HTERT RPE-1 (cell line): Measurements from ENCODE around the gene PGLYRP2.
"Not testable (repeated sequence)": the region's sequence is repeated elsewhere in the genome, so short reads cannot be mapped to it uniquely, and the experiment has no call there.

Experiments
- in situ Hi-C: fragments of 300-500 bp; cut with MboI; formaldehyde crosslinking; loops from 4 replicates; pipeline ENCODE4 v1.14.3; 2020; ENCODE audit warnings: low sequenced_read_pairs

The PGLYRP2 gene, protein sequence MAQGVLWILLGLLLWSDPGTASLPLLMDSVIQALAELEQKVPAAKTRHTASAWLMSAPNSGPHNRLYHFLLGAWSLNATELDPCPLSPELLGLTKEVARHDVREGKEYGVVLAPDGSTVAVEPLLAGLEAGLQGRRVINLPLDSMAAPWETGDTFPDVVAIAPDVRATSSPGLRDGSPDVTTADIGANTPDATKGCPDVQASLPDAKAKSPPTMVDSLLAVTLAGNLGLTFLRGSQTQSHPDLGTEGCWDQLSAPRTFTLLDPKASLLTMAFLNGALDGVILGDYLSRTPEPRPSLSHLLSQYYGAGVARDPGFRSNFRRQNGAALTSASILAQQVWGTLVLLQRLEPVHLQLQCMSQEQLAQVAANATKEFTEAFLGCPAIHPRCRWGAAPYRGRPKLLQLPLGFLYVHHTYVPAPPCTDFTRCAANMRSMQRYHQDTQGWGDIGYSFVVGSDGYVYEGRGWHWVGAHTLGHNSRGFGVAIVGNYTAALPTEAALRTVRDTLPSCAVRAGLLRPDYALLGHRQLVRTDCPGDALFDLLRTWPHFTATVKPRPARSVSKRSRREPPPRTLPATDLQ

GRCh38 chr19:15479391-15480345, at the start of gene PGLYRP2:
PGLYRP2 (minus strand) TSS chr19:15479501; CDS start chr19:15479371, 130 bp downstream.
- in situ Hi-C loops: no loop called here

- in situ Hi-C loops: no loop called here
Observed at GRCh38 chr19:15527705-15528104, 48.4 kb upstream of the PGLYRP2 start.

DNA sequence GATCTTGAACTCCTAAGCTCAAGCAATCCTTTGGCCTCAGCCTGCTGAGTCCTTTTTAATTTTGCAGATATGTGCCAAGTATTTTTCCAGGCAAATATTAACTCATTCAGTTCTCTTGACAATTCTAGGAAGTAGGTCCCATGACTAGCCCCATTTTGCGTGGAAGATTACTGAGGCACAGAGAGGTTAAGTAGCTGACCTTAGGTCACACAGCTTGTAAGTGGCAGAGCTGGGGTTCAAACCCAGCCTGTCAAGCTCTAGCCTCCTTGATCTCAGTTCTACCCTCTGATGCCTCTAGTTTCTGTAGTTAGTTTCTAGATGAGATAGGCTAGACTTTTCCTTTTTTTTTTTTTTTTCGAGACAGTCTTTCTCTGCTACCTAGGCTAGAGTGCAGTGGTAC, 47.1 kb upstream of the PGLYRP2 start:
- in situ Hi-C loops: no loop called here

DNA sequence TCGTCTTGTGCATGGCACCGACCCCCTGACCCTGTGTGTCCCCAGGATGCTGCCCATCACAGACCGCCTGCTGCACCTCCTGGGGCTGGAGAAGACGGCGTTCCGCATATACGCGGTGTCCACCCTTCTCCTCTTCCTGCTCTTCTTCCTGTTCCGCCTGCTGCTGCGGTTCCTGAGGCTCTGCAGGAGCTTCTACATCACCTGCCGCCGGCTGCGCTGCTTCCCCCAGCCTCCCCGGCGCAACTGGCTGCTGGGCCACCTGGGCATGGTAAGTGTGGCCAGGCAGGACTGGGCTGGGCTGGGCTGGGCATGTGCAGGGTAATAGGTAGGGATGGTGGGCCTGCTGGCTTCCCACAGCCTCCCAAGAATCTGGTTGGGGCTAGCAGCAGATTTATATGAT, 46.0 kb upstream of the PGLYRP2 start:
- in situ Hi-C loops: no loop called here

GRCh38 chr19:15524781-15525180, 45.5 kb upstream of the PGLYRP2 start:
- in situ Hi-C loops: no loop called here

- in situ Hi-C loops: no loop called here
Observed at GRCh38 chr19:15519433-15519976, 40.2 kb upstream of the PGLYRP2 start.

DNA sequence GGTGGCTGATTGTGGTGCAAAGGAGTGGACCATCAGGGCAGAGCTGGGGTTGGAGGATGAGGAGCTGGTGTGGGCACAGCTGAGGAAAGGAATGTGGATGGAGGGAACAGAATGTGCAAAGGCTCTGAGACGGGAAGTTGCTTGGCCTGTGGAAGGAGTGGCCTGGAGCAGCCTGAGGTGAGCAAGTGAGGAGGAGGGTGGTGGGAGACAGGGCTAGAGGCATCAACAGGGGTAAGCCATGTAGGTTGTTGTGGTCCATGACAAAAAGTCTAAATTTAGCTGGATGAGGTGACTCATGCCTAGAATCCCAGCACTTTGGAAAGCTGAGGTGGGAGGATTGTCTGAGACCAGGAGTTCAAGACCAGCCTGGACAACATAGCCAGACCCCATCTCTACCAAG, 38.5 kb upstream of the PGLYRP2 start:
- in situ Hi-C loops: no loop called here

- in situ Hi-C loops: no loop called here
Observed at GRCh38 chr19:15516363-15516762, 37.1 kb upstream of the PGLYRP2 start.

GRCh38 chr19:15515227-15515625, 35.9 kb upstream of the PGLYRP2 start:
- in situ Hi-C loops: not testable (repeated sequence)

DNA sequence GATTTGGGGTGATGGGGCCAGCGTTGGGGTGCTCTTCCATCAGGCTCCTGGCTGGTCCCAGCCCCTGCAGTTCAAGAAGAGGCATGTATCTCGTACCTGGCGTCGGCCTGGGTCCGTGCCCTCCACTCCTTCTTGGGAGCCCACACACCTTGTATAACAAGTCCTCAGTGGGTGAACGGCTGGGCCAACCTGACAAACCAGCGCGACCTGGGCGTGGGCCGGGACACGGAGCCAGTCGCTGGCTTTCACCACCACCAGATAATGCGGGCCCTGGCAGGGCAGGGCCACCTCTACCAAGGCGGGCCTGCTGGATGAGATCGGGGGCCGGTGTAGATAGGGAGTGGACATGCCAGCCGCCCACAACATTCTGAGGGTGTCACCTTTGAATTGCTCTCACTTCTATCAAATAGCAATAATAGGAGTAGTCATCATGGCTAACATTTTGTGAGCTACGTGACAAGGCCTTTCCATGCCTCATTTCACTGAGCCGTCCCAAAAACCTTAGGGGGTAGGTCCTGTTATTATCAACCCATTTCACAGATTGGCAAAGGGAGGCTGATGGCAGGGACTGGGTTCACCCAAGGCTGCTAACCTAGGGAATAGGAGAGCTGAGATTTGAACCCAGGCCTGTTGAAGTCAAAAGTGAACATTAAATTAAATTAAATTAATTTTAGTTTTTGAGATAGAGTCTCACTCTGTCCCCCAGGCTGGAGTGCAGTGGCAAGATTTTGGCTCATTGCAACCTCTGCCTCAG, 32.5 kb upstream of the PGLYRP2 start:
- in situ Hi-C loops: no loop called here

GRCh38 chr19:15508035-15508710, 28.9 kb upstream of the PGLYRP2 start, which contains the start of gene CYP4F22:
CYP4F22 (plus strand) TSS chr19:15508525; CDS start chr19:15525337, 16,812 bp downstream.
- in situ Hi-C loops: no loop called here

DNA sequence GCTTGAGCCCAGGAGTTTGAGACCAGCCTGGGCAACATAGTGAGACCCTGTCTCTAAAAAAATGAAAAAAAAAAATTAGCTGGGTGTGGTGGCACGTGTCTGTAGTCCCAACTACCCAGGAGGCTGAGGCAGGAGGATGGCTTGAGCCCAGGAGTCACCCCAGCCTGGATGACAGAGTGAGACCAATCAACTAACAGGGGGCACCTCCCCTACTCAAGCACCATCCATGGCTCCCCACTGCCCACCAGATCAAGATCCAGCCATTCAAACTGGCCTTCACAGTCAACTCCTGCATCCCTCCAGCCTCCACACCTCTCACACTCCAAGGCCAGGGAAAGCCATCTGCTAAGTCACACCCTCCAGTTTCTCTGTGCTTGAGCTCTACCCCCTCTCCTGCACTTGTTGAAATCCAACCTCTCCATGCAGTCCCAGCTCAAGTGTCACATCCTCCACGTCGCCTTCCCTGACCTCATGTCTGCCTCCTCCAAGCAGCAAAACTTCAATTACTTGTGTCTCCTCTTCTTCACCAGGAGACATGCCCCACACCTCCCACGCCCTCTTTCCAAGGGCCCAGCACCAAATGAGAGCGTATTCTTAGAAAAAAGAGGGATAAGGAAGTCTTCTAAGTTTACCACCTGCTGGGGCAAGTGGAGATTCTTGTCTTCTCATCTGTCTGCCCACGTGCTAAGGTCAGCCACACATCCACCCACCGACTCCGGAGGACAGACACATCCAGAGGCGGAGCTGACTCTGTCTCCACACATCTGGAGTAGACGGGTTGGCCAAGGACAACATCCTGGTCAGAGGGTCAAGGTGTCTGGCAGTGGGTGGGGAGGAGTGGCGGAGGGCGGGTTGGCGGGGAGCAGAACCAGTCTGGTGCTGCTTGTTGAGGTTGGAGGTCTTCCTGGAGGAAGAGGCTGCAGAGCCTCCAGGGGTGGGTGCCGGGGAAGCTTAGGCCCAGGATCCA, 28.1 kb upstream of the PGLYRP2 start:
- in situ Hi-C loops: no loop called here

GRCh38 chr19:15506074-15506571, 26.8 kb upstream of the PGLYRP2 start:
- in situ Hi-C loops: no loop called here

DNA sequence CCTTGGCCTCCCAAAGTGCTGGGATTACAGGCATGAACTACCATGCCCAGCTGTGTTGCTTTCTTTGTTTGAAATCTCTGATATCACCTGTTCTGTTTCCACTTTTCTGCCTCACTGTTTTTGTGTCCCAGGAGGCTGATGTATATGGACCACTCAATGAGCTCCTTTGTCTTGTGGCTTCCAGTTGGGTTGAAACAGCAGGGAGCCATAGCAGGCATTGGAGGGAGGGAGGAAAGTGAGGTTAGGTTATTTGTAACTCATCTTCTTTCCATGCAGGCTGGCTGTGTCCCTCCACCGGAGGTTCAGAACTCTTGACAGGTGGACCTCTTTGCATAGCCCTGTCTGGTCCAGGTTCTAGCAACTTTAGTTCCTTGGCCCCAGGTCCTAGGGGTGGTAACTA, 23.0 kb upstream of the PGLYRP2 start:
- in situ Hi-C loops: no loop called here

DNA sequence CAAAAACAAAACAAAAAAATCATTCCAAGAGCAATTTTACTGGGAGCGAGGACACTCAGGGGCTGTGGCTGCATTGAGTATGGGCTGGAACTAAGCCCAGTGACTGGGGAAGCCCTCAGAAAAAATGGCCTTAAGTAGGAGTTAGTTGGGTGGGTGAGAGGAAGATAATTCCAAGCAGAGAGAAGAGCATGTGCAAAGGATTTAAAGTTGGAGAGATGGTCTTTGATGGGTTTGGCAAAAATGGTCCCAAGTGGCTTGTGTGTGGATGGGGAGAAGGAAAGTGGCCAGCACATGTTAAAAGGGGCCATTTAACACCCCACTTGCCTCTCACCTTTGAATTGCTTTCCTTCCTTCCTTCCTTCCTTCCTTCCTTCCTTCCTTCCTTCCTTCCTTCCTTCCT, 22.3 kb upstream of the PGLYRP2 start:
- in situ Hi-C loops: no loop called here

DNA sequence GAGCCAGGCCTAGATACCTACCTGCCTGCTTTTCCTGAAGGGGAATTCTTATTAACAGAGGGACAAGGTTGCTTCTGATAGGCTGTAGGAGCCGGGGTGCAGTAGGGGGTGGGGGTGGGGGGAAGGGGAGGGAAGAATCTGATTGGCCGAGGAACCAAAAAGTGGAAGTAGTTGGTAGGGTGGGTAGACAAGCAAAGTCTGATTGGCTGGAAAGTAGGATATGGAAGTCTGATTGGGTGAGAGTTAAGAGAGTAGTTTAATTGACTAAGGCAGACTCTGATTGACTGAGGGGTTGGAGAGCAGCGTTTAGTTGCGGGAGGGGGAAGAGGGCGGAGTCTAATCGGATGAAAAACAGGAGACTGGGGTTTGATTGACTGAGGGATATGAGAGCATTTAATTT, 19.6 kb upstream of the PGLYRP2 start:
- in situ Hi-C loops: no loop called here

GRCh38 chr19:15498156-15498858, 19.0 kb upstream of the PGLYRP2 start:
- in situ Hi-C loops: no loop called here

- in situ Hi-C loops: no loop called here
Observed at GRCh38 chr19:15495151-15495550, 15.8 kb upstream of the PGLYRP2 start.
